ENCODE results near the gene DCAF4. TPM values are rescaled to one million over a fixed set of nuclear protein-coding genes. Genes with fewer than 3 reads are reported as not detected.

Gene DCAF4
- total and polyA plus RNA-seq, 3 donors from 2014 or later: 19.2 to 38.0 (median 35.6) TPM

DNA sequence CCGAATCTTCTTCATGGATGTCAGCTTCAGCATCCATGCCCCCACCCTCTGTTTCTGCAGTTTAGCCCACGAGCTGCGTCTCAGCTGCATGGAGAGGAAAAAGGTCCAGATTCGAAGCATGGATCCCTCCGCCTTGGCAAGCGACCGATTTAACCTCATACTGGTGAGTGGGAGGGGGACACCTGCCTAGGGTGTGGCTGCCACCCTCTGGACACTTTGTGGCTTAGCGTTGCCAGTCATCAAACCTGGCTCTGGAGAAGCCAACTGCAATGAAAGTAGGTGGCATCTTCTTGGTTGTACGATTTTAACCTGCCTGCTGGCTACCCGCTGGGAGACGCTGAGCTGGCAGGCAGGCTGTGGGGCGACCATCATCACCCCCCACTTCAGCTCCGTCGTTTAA is 16.7 kb downstream of the DCAF4 start:
- Histone ChIP-seq H3K4me3 (peak overlapping the region; percentile 10 to 15), H3K9me3 (no peaks in the 10 kb centered on the region), H3K36me3 (ENCODE audit: low read depth, missing control alignments) (no peaks in the 10 kb centered on the region), H3K27ac (no peak overlapping the region), H3K4me1 (peaks cover 3% of the 10 kb centered on the region), H3K27me3 (no peaks in the 10 kb centered on the region)
- intact Hi-C loops (cut with DNase I; ENCODE audit: low total_unique reads): no loop called here
- DNase-seq: no peak
- TF ChIP-seq CTCF (IDR thresholded peaks at IDR 0.05) (no peak), POLR2A (IDR thresholded peaks at IDR 0.05) (no peak)
- WGBS, 2 donors: 65 to 80% methylated on average over 14 of the region's 14 CpGs

GRCh38 chr14:72943876-72944430 is 17.7 kb downstream of the DCAF4 start:
- Histone ChIP-seq H3K4me3 (no peak overlapping the region), H3K9me3 (no peaks in the 10 kb centered on the region), H3K36me3 (ENCODE audit: low read depth, missing control alignments) (no peaks in the 10 kb centered on the region), H3K4me1 (peaks cover 3% of the 10 kb centered on the region), H3K27ac (no peak overlapping the region), H3K27me3 (no peaks in the 10 kb centered on the region)
- no peak for TF ChIP-seq POLR2A (IDR thresholded peaks at IDR 0.05)
- no peak for TF ChIP-seq CTCF (IDR thresholded peaks at IDR 0.05)
- 85 to 94% methylated on average over 12 to 13 of the region's 13 CpGs for WGBS, 2 donors
- intact Hi-C loops (cut with DNase I; ENCODE audit: low total_unique reads): no loop called here
- no peak for DNase-seq

DNA sequence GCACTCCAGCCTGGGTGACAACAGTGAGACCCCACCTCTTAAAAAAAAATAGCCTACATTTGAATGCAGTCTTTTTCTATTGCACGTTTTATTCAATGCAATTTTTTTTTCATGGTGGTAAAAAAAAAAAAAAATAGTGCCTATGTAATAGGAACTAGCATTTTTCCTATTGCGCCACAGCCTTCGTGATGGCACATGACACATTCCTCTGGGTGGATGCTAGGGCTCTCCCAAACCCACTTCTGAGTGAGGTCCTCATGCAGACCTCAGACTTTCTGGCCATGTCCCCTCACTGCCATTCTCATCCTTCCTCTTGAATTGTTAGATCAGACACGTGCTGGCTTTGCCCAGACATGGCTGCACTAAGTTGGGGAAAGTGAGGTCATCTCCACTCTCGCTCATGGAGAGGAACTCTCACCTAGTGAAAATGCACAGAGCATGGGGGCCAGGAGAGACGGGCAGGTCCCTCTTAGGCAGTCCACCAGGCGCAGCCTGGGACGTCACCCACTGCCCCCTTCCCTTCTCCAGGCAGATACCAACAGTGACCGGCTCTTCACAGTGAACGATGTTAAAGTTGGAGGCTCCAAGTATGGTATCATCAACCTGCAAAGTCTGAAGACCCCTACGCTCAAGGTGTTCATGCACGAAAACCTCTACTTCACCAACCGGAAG is 19.2 kb downstream of the DCAF4 start:
- intact Hi-C loops (cut with DNase I; ENCODE audit: low total_unique reads): no loop called here

DNA sequence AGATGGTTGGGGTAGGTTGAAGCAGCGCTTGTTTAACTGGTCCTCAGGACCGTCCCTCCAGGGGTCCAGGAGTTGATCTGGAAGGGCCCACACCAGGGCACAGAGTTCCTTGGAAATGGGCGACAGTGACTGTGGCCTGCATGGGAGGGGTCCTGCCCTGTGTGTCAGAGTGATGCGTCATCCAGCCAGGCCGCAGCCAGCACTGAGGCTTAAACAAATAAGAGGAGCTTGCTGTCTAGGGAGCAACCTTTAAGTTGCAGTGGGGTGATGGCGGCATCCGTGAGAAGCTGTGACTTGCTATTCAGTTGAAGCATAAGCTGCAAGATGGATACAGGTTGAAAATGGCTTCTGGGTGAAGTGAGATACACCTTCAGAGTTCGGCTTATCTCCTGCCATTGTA is 20.2 kb downstream of the DCAF4 start:
- H3K36me3 ChIP-seq (ENCODE audit: low read depth, missing control alignments): no peaks in the 10 kb centered on the region
- intact Hi-C loops (cut with DNase I; ENCODE audit: low total_unique reads): no loop called here
- WGBS, 2 donors: 95 to 98% methylated on average over 7 to 8 of the region's 8 CpGs

More for the DNA sequence above, 19.2 kb downstream of the DCAF4 start:
- Histone ChIP-seq H3K27ac (no peak overlapping the region), H3K4me3 (no peak overlapping the region), H3K4me1 (no peaks in the 10 kb centered on the region), H3K36me3 (ENCODE audit: low read depth, missing control alignments) (no peaks in the 10 kb centered on the region), H3K27me3 (no peaks in the 10 kb centered on the region), H3K9me3 (no peaks in the 10 kb centered on the region)
- no peak for DNase-seq
- WGBS, 2 donors: 92 to 96% methylated on average over 13 of the region's 13 CpGs
- no peak for TF ChIP-seq CTCF (IDR thresholded peaks at IDR 0.05)
- TF ChIP-seq POLR2A (IDR thresholded peaks at IDR 0.05): no peak

More for the DNA sequence above, 20.2 kb downstream of the DCAF4 start:
- DNase-seq: no peak
- no peaks in the 10 kb centered on the region for H3K9me3 ChIP-seq
- H3K4me1 ChIP-seq: no peaks in the 10 kb centered on the region
- H3K27ac ChIP-seq: no peak overlapping the region
- no peak for TF ChIP-seq POLR2A (IDR thresholded peaks at IDR 0.05)
- TF ChIP-seq CTCF (IDR thresholded peaks at IDR 0.05): no peak
- no peak overlapping the region for H3K4me3 ChIP-seq
- H3K27me3 ChIP-seq: no peaks in the 10 kb centered on the region

Measured in testis (tissue), 3 donors.